Bronchial epithelial cell (primary cell): ENCODE measurements around the gene CSNK1D. TPM values are rescaled to one million over a fixed set of nuclear protein-coding genes. Genes with fewer than 3 reads are reported as not detected.
"Not testable (repeated sequence)": the region's sequence is repeated elsewhere in the genome, so short reads cannot be mapped to it uniquely, and the experiment has no call there.

Experiments used
- DNase-seq: peaks from one replicate; pipeline ENCODE4 v3.0.0-alpha.2; 2010; ENCODE audit warnings: low read depth
- FAIRE-seq: peaks from 2 replicates; lab custom pipeline; 2011; peaks lifted over from hg19 to GRCh38; lab: Jason Lieb, UNC
- H3K27me3 ChIP-seq: 2 replicates; pipeline ENCODE4 v1.5.1; 2011; ENCODE audit warnings: low read length; ENCODE audit not compliant: control insufficient read depth, insufficient read depth
- H3K36me3 ChIP-seq: 2 replicates; pipeline ENCODE4 v1.5.1; 2011; ENCODE audit warnings: low read length; ENCODE audit not compliant: control insufficient read depth, insufficient read depth
- H3K4me3 ChIP-seq: 2 replicates; pipeline ENCODE4 v1.5.1; 2011; ENCODE audit warnings: mild to moderate bottlenecking, low read depth, low read length, control low read depth
- CTCF ChIP-seq: IDR thresholded peaks from 2 replicates; pipeline ENCODE4 v1.5.1; 2011; ENCODE audit warnings: mild to moderate bottlenecking, moderate library complexity, low read length, control low read depth, inconsistent platforms; ENCODE audit not compliant: insufficient read depth, severe bottlenecking
- total RNA-seq: library from RNA; depleted of rRNA; stranded (reverse); fragments of >200 nt; gene quantifications from 2 replicates; pipeline ENCODE4 v1.2.1, GENCODE V29; 2014

CSNK1D gene
- total RNA-seq, 1 donor from 2014 or later: 72.4 TPM

- H3K36me3 ChIP-seq: peaks cover 57% of the 10 kb centered on the region
- TF ChIP-seq CTCF: no peak
- no peak overlapping the region for H3K4me3 ChIP-seq
- FAIRE-seq (no peak), DNase-seq (no peak)
- no peaks in the 10 kb centered on the region for H3K27me3 ChIP-seq
Observed at GRCh38 chr17:82256242-82256885, 17.1 kb downstream of the CSNK1D start.

DNA sequence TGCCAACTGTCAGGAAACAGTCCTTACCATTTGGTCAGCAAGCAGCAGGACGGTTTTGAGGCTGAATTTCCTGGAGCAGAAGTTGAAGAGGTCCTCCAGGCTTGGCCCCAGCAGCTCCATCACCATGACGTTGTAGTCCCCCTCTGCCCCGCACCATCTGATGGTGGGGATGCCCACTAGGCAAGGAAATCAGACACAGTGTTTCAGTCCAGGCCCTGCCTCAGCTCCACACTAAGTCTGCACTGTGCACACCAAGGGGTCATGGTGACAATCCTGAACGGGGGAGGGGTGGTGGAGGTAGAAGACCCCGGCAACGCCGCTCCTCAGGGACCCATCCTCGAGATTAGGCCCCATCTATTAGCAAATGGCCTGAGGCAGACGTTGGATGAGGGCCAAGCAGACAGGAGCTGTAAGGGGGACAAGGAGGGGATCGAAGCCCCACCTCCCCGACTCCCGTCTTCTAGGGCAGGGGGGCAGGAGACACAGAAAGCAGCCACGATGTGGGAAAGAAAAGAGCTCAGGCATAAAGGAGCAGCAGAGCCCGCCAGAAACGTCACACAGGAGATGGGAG lies 18.0 kb downstream of the CSNK1D start:
- Histone ChIP-seq H3K4me3 (no peak overlapping the region), H3K36me3 (peaks cover 60% of the 10 kb centered on the region), H3K27me3 (no peaks in the 10 kb centered on the region)
- no peak for FAIRE-seq
- DNase-seq: no peak
- TF ChIP-seq CTCF: no peak

- H3K36me3 ChIP-seq: peaks cover 65% of the 10 kb centered on the region
- H3K4me3 ChIP-seq, H3K27me3 ChIP-seq, DNase-seq, FAIRE-seq: not testable (repeated sequence)
Observed at GRCh38 chr17:82254746-82255145, 18.8 kb downstream of the CSNK1D start.

DNA sequence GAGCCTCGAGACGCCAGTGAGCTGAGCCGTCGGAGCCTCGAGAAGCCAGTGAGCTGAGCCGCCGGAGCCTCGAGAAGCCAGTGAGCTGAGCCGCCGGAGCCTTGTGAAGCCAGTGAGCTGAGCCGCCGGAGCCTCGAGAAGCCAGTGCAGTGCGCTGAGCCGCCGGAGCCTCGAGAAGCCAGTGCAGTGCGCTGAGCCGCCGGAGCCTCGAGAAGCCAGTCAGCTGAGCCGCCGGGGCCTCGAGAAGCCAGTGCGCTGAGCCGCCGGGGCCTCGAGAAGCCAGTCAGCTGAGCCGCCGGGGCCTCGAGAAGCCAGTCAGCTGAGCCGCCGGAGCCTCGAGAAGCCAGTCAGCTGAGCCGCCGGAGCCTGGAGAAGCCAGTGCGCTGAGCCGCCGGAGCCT lies 19.4 kb downstream of the CSNK1D start:
- peaks cover 67% of the 10 kb centered on the region for H3K36me3 ChIP-seq
- not testable (repeated sequence) for H3K27me3 ChIP-seq, DNase-seq, H3K4me3 ChIP-seq, FAIRE-seq

DNA sequence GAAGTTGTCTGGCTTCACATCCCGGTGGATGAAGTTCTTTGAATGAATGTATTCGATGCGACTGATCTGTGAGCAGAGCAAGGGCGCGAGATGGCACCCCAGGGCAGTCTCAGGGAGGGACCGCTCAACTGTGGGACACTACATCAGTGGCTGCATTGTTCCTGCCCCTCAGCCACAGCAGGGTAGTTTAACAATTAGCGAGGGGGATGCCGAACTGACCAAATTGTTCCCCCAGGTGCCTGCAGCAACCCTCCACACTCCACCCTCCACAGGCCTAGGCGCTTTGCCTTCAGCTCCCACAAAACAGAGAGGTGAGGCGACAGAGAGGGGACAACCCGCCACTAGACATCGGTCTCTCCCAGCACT lies 20.3 kb downstream of the CSNK1D start:
- H3K27me3 ChIP-seq: no peaks in the 10 kb centered on the region
- no peak for TF ChIP-seq CTCF
- FAIRE-seq (no peak), DNase-seq (no peak)
- no peak overlapping the region for H3K4me3 ChIP-seq
- H3K36me3 ChIP-seq: peaks cover 71% of the 10 kb centered on the region

DNA sequence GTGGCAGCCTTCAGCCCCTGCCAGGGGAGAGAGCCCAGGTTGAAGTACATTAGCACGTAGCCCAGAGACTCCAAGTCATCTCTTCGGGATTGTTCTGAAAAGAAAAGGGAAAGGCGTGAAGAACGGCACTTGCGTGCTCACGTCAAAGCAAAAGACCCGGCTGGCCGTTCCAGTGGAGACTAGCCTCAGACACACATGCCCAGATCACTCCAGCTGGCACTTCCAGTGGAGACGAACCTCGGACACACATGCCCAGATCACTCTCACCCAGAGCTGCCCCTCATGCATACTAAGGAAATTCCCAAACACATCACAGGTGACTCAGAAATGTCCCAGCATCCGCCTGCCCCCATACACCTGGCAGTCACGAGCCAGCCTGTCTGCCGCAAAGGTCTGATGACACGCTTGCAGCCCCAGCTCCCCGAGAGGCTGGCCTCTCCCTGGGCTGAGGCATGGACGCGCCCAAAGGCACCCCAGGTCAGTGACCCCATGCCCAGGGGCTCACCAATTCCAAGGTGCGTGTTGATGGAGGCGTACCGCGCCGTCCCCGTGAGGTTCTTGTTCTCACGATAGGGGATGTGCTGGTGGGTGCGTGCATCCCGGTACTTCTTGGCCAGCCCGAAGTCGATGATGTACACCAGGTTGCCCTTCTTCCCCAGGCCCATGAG lies 20.9 kb downstream of the CSNK1D start:
- H3K4me3 ChIP-seq: no peak overlapping the region
- FAIRE-seq: no peak

More for the DNA sequence above, 20.9 kb downstream of the CSNK1D start:
- Histone ChIP-seq H3K36me3 (peaks cover 72% of the 10 kb centered on the region), H3K27me3 (no peaks in the 10 kb centered on the region)
- DNase-seq: no peak
- TF ChIP-seq CTCF: no peak
